GM19099 (cell line): ENCODE results near the gene EIF4A2.

ENCODE experiments used
- POLR2A ChIP-seq: IDR thresholded peaks from 3 replicates; pipeline ENCODE4 v1.6.1; 2011; ENCODE audit warnings: low read depth; ENCODE audit not compliant: insufficient read length; ENCODE audit errors: extremely low read depth

EIF4A2 gene

DNA sequence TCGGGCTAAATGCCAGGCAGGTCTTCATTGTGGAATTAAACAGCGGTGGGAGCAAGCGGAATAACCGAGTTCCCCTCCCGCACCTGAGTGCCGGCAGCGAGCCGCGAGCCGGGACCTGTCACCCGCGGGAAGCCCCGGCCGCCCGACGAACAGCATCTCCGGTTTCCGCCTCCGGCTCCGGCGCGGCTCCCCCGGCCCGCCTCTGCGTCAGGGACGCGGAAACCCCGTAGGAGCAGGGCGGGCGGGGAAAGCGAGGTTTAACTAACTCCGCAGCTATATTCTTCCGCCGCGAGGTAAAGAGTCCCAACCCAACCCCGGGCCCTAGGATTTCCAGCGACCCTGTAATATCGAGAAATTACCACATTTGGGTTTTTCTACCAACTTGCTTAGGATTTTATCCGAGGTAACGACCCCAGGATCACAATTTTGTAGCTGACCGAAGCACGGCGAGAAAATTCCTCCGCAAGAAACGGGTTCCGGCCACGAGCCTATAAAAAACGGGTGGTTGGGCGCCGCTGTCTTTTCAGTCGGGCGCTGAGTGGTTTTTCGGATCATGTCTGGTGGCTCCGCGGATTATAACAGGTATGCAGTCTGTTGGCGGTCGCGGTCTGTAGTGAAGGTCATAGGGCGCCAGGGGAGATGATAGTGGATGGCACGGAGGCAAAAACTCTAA lies at the start of gene EIF4A2:
Gene EIF4A2 (plus strand): TSS at position 520 of the 673 bp plus-strand sequence. CDS start 34 bp downstream, at position 554.
- peak; percentile 99 for TF ChIP-seq POLR2A

- TF ChIP-seq POLR2A = no peak
Measured at GRCh38 chr3:186742618-186743380, 40.6 kb upstream of the EIF4A2 start.

- TF ChIP-seq POLR2A = no peak
Measured at GRCh38 chr3:186743666-186744065, 39.7 kb upstream of the EIF4A2 start.

- TF ChIP-seq POLR2A = no peak
Measured at GRCh38 chr3:186746008-186746407, 37.4 kb upstream of the EIF4A2 start.

DNA sequence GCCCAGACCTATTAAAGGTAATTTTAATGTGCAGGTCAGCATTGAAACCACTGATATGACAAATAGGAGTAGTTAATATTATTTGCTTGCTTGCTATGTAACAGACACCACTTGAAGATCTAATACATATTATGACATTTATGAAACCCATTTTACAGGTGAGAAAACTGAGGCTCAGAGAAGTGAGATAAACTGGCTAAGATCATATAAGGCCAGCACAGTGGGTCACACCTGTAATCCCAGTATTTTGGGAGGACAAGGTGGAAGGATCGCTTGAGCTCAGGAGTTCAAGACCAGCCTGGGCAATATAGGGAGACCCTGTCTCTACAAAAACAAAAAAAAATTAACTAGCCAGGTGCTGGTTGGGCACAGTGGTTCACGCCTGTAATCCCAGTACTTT lies 33.1 kb upstream of the EIF4A2 start:
- no peak for TF ChIP-seq POLR2A

GRCh38 chr3:186751480-186751879 lies 31.9 kb upstream of the EIF4A2 start:
- TF ChIP-seq POLR2A = no peak

DNA sequence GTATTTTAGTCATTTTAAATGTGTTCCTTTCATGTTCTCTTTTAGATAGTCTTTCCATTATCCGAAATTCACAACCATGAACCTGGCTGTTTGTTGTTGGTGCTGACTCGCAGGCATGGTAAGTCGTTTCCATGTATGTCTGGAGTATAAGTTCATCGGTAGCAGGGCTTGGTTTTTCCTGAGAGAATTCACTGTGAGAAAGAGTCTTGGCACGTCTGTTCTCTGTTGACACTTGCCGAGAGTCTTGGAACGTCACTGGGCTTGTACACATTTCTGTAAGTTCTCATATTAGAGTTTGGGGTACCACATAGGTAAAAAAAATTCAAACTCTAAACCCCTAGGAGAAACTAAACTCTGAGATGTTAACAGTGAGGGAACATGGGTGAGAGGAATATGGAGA lies 29.4 kb upstream of the EIF4A2 start:
- TF ChIP-seq POLR2A = no peak

- no peak for TF ChIP-seq POLR2A
Measured at GRCh38 chr3:186754871-186755270, 28.5 kb upstream of the EIF4A2 start.

DNA sequence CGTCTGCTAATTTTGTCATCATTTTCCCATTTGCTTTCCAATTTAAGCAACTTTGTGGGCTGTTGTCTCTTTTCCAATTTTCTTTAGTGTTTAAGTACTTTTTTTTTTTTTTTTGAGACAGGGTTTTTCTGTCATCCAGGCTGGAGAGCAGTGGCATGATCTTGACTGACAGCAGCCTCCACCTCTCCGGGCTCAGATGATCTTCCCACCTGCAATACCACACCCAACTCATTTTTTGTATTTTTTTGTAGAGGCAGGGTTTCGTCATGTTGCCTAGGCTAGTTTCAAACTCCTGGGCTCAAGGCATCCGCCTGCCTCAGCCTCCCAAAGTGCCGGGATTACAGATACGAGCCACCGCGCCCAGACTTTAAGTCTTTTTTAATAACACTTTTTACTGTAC lies 26.2 kb upstream of the EIF4A2 start:
- TF ChIP-seq POLR2A = no peak

DNA sequence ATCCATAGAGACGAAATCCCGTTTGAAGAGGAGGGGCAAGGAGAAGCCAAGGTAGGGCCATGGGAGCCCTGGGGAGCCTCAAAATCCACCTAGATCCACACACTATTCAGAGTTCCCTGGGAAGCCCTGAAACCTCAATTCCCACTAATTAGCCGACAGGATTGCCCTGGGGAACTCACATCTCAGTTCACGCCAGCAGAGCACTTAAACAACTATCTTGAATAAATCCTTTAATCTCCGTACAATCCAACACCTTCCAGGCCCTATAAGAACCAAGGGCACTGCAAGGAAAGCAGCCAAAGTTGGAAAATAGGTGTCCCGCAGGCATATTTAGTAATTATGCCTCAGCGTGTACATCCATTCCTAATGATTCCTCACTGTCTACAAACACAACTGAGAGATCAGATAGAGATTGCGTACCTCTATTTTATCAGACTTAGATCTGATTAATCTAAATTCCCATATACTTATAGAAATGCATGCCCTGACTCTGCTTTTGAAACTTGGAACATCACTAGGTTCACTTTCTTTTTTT lies 25.6 kb upstream of the EIF4A2 start:
- no peak for TF ChIP-seq POLR2A

- no peak for TF ChIP-seq POLR2A
Measured at GRCh38 chr3:186759231-186759930, 24.0 kb upstream of the EIF4A2 start.

- no peak for TF ChIP-seq POLR2A
Measured at GRCh38 chr3:186760141-186760833, 23.1 kb upstream of the EIF4A2 start.

- TF ChIP-seq POLR2A = no peak
Measured at GRCh38 chr3:186760897-186761447, 22.4 kb upstream of the EIF4A2 start.

DNA sequence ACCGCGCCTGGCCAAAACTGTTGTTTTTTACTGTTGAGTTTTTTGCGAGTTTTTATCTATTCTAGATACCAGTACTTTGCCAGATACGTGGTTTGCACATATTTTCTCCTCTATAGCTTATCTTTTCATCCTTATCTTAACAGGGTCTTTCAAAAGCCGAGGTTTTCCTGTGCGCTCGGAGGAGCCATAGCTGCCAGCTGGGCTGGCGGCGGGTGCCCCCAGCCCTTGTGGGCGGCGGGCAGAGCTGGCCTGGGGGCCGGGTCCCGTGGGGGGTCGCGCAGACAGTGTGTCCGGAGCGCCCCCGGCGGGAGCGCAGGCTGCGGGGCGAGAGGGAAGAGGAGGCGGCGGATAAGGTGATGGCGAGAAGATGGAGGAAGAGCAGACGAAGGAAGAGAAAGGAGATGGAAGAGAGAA lies 11.1 kb upstream of the EIF4A2 start:
- no peak for TF ChIP-seq POLR2A
